ENCODE results near the gene KLK13.
A peak's percentile ranks its signal among the peaks of the same experiment; 100 is the strongest.

Gene KLK13, protein sequence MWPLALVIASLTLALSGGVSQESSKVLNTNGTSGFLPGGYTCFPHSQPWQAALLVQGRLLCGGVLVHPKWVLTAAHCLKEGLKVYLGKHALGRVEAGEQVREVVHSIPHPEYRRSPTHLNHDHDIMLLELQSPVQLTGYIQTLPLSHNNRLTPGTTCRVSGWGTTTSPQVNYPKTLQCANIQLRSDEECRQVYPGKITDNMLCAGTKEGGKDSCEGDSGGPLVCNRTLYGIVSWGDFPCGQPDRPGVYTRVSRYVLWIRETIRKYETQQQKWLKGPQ

DNA sequence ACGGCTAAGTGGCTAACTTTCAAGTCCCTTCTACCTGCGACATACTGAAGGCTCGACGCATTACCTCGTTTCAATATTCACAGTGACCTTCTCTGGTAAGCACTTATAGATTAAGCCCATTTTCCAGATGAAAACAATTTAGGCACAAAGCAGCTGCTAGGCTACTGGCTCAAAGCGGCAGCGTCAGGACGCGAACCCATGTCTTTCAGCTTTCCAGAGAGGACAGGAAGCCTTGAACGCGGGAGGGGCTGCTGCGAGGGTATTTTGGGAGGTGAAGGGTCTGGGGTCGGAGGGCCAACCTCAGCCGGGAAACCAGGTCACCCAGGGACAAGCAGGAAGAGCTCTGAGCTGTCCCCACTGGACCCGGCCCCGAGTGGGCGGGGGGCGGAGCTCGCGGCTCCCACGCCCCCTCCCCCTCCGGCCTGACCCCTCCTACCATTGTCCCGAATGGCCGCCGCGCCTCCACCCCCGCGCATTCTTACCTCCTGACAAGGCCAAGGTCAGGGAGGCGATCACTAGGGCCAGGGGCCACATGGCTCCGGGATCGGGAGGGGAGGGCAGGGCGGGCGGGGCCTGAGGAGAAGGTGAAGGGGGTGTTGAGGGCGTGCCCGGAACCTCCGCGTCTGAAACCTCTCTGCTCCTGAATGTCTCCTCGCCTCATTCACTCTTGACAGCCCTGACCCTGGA, at the start of gene KLK13:
TSS of gene KLK13 (minus strand) at position 559 of the 687 bp plus-strand sequence. CDS start at position 534, 25 bp downstream.
- DNase-seq, result no peak

DNA sequence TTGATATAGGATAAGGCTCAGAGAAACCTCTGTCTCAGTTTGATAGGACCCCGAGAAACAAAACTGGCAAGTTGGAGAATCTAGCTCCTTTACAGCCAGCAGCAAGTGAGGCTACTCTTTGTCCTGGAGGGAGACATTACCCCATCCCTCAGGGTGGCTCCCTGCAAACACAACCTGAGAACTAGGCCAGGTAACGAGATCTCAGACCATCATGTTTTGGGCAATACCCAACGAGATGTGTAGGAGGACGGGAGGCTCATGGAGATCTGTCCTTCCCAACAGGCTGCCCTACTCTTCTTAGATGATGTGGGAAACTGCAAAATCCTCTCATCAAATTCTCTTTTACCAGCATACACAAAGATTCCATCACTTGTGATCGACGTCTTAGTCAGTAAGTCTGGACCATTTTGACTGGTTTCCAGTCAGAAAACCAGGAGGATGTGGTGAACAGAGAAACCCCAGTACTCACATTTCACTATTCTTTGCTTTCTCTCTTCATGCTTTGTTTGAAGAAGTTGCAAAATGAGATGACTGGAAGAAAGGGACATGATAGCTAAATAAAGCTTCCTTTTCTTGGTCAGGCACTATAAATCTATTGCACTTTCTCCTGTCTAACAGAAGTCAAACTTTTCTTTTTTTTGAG, 49.3 kb upstream of the KLK13 start:
- no peak for DNase-seq

DNA sequence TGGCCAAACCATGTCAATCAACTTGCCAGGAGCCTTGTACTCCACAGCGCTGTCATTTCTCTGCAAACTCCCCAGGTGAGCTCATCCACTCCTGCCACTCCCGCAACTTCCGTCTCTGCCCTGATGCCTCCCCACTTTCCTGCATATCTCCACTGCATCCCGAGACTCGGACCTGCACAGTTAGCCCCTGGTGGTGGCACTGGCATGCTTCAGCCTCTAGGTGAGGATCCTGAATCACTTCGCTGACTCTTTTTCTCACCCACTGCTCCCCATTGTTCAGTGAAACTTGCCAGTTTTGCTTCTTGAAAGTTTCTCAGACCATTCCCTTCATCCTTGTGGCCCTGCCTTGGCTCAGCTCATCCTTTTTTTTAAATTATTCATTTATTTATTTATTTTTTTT, 46.7 kb upstream of the KLK13 start:
- DNase-seq, result no peak

DNA sequence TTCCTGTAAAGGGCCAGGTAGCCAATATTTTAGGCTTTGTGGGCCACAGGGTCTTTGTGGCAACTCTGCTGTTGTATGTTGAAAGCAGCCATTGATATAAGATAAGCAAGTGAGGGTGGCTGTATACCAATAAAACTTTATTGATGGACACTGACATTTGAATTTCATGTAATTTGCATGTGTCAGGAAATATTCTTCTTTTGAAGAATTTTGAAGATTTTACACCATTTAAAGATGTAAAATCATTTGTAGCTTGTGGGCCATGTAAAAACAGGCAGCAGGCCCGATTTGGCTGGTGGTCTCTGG, 45.7 kb upstream of the KLK13 start:
- DNase-seq, result no peak

DNA sequence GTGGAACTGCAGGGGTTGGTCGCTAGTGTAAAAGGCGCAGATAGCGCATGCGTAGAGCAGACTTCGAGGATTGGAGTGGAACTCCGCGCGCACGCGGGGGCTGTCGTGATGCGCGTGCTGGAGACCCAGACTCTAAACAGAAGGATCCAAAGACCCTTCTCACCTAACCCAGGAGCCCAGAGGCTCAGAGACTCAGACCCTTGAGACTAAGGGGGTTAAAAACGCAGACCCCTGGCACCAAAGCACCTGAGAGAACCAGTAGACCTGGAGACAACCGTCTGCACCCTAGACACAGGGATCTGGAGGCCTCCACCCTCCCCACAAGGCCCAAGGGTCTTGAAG, 43.9 kb upstream of the KLK13 start:
- no peak for DNase-seq

DNA sequence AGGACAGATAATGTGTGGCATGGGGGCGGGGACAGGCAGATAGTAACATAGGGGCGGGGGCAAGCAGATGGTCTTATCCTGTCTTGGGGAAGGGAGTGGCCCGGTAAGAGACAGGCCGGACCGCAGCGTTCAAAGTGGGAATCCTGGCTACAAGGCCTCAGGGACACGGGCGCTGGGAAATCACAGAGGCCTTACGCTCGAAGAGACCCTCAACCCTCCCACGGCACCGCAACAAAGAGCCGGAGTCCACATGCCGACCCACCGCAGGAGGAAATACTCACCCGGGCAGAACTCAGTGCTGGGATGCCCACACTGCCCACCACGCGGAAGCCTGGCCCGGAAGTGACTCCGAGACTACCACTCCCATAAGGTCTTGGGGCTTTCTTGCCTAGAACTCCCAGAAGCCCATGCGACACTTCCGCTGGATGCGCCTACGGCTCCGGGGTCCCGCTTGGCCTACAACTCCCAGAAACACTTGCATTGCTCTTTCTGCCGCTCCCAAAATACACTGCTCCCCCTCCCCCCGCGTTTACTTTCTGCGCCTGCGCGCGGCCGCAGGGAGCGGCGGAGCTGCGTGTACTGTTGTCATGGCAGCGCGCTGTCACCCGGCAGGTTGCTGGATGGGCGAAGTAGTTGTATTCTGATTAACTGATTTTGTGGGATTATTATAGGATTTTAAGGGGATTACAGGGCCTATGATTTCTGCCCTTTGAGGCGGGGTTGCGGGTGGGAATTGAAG, 43.3 kb upstream of the KLK13 start, which contains the start of gene CTU1:
TSS of gene CTU1 (minus strand) at position 344 of the 739 bp plus-strand sequence. CDS start 3,840 bp downstream, outside the sequence.
- peak; percentile 87 to 96 for DNase-seq

DNA sequence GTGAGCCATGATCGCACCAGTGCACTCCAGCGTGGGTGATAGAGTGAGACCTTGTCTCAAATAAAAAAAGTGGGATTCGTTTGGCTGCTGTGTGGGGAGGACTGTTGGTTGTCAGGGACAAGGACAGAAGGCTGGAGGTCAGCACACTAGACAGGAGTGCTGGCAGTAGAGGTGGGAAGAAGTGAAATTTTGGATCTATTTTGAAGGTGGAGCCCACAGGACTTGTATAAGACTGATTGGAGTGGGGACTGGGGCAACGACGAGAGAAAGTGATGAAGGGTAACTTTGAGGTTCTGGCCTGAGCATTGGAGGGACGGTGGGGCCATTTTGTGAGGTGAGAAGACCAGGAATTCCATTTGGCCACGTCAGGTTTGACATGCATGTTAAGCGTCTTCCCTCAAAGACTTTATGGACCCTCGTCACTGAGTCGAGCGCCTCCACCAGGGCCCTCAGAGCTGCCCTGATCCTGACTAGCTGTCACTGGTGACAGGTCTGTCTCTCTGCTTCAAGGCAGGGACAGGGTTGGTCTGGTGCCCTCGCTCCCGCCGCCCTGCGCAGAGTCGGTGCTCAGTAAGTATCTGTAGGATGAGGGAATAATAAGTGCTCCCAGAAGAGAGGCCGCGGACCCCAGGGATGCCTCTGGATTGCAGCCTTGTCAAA, 42.6 kb upstream of the KLK13 start:
- no peak for DNase-seq

DNA sequence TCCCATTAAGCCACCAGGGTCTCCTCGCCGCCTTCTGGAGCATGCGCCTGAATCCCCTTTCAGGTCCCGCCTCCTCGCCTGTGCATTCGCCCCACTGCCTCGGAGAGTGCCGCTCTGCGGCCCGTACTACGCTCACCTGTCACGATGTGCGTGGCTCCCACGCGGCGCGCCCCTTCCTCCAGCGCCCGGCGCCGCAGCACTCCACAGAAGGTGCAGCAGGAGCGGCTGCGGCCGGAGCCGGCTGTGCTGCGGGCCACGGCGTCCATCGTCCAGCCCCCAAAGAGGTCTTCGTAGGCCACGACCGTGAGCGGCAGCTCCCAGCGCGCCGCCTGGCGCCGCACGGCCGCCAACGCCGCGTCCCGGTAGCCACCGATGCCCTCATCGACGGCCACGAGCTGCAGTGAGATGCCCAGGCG, 39.0 kb upstream of the KLK13 start:
- no peak for DNase-seq

DNA sequence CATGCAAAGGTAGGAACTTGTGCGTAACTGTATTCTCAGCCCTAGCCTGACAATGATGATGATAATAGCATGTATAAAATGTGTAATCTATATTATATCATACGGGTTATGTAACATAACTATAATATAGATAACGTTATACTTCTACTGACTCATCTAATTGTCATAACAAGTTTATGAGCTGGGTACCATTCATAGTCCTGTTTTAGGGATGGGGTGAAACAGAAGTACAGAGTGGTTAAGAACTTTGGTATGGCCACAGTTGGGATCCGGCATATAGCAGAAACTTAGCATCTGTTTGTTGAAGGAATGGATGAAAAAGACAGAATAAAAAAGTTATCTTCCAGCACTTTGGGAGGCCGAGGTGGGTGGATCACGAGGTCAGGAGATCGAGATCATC, 38.1 kb upstream of the KLK13 start:
- DNase-seq, result no peak

DNA sequence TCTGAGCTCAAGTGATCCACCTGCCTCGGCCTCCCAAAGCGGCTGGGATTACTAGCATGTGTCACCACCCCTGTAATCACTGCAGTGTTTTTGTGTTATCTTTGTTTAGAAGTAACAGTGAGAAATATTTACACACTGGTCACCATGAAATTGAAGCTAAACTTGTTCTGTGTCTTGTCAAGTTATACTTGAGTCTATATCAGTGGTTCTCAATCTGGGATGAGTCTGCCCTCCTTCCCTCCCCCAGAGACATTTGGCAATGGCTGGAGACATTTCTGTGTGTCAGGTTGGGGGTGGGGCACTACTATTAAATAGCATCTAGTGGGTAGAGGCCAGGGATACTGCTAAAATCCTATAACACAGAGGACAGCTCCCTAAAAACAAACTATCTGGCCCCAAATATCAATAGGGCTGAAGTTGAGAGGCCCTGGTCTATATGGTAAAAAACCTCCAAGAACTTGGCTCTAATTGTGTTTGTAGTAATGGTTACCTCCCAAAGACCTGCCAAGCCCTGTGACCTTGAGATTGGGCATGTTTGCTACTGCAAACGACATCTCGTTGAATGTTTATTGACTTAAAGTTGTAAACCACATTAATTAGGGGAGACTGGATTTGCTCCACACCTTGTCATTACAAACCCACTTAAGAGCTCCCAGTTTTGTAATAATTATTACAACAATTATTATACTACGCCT, 36.4 kb upstream of the KLK13 start:
- DNase-seq, result no peak

DNA sequence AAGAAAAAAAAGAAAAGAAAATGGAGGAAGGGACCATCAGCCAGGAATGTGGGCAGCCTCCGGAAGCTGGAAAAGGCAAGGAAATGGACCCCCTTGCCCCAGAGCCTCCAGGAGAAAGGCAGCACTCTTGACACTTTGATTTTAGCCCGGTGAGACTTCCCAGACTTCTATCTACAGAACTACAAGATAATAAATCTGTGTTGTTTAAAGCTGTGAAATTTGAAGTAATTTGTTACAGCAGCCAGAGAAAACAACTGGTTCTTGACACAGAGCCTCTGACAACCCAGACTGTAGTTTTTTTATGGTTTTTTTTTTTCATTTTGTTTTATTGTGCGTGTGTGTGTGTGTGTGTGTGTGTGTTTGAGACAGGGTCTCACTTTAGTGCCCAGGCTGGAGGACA, 35.7 kb upstream of the KLK13 start:
- DNase-seq, result no peak

DNA sequence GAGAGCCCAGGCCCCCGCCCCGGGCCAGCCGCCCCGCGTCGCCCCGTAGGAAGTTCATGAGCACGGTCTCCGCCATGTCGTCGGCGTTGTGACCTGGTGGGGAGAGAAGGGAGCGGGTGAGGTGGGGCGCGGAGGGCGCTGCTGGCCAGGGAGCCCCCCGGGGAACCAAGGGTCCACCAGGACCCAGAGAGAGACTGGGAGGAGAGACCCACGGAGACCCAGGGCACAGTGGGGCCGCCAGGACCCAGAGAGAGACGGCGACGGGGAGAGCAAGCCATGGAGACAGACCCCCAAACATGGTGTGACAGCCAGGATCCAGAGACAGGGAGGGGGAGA, 34.1 kb upstream of the KLK13 start:
- DNase-seq, result no peak

DNA sequence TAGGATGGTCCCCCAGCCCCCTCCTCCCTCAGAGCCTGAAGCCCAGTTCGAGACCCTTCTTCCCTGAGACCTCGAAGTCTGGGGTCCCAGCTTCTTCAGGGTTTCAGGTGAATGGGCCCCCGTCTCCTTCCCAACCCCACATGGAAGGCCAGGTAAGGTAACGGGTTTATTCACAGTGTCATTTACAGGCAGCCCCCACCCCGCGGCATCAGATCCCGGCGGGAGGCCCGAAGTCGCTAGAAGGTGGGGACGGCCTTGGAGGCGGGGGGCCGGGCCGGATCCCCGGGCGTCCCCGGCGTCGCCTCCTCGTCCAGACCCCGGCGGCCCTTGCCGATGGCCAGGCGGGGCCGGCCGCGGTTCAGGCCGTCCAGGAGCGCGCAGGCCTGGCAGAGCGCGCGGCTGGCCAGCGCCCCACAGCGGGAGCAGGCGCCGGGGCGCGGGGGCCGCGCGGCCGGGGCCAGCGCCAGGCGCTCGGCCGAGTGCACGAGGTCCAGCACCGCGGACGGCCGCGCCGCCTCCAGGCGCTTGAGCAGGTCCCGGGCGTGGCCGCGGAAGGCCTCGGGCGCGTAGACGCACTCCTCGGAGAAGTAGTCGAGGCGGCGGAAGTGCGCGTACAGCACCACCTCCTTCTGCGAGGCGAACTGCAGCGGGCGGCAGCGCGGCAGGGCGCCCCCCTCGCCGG, 33.6 kb upstream of the KLK13 start:
- no peak for DNase-seq

DNA sequence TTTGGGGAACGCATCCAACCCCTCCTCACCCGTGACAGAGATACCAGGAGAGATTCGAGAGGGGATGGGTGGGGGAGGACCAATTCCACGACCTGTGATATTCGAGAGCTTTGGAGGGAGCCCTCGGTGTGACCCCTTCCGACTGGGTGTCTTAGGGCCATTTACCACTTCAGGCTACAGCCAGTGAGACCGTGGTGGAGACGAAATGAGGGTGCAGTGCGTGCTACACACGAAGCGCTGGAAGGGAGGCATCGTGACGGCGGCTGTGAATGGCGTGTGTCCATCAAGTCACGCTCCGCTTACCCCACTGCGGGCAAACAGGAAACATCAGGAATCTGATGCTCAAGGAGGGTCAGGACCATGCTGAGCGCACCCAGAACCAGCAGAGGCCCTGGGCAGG, 32.9 kb upstream of the KLK13 start:
- DNase-seq, result no peak

DNA sequence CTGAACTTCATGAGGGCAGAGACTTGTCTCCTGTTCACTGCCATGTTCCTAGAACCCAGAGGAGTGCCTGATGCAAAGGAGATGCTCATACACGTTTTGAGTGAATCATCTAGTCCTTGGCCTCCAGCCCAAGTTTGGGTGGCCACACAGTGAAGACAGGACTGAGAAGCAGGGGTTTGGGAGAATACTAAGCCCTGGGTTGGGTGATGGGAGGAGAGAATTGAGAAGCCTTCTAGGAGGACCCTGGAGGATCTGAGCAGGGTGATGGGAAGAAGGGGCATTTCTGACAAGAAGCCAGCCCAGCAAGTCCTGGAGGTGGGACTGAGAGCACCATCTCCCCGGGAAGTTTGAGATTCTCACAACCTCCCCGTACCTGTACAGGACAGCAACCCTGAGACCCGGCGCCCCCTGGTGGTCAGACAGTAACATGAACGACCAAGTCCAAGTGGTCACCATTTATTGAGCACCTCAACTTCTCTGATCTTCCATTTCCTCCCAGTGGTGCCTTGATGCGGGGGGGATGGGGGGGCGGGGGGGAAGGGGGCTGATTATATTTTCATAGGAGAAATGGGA, 32.4 kb upstream of the KLK13 start:
- DNase-seq, result peak in 1 of 2 experiments; percentile 42

DNA sequence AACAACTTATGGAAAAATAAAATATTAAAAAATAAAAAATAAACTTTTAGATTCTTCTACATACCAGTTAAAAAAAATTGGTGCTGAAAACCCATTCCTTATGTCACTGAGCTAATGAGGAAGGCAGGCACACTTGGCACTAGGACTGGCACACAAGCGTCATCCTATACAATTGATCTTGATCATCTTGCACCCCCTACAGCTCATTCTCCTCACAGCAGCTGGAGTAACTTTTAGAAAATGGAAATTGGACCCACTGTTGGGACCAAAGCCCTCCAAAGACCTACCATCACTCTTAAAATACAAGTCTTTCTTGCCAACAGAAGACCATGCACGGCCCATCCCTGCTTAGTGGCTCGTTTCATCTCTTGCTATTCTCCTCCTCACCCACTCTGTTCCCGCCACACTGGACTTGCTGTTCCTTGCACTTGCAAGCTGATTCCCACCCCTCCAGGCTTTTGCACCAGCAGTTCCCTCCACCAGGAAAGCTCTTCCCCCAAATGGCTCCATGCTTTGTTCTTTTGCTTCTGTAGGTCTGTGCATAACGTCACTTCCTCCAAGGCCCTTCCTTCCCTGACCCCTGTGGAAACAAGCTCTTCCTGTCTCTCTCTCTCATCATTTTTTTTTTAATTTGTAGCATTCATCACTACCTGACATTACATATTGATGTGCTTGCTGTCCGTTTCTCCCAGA, 31.7 kb upstream of the KLK13 start:
- no peak for DNase-seq

DNA sequence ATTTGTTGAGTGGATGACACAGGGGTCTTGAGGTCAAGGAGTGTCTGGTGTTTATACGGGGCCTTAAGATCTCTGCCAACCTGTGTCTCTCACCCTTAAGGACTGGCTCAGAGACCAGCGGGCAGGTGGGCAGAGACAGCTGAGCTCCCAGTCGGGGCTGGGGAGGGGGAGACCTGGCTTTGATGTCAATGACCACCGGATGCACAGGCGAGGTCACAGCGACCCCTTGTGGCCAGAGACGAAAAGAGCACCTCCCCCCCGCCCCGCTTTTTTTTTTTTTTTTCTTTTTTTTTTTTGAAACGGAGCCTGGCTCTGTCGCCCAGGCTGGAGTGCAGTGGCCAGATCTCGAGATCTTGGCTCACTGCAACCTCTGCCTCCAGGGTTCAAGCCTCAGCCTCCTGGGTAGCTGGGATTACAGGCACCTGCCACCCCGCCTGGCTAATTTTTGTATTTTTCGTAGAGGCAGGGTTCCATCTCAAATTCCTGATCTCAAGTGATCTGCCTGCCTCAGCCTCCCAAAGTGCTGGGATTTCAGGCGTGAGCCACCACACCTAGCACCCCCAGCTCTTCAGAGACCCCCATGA, 29.9 kb upstream of the KLK13 start:
- no peak for DNase-seq

DNA sequence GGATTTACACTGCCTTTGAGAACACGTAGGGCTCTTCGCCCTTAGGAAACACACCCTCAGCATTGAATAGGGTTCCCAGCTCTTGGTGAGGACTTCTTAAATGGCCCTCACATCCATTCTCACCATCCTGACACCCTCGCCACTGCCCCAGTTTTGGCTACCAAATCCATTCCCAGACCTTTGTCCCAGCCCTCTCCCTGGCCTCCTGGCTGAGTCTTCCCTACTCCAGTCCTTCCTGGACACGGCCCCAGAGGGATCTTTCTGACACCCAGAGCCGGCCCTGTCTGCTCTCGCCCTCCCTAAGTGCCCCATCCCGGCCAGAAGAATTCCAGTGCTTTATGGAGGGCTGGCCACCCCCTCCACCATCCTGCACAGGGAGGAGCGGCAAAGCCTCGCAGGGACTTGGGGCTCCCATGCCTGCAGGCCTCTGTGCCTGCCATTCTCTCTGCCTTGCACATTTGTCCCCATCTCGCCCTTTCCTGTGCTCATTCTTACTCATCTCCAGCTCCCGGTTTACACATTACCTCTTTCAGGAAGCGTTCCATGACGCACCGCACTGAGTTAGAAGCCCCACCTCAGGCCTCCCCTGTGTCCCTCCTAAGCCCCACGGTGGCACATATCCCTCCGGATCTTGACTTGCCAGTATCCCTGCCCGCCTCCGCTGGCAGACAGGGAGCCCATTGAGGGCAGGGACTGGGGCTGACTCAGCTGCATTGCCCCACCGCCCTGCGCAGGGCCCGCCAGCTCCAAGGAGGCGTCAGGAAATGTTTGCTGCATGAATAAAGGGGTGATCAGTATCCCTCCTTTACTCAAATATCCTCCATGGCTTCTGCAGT, 28.8 kb upstream of the KLK13 start:
- DNase-seq, result no peak

DNA sequence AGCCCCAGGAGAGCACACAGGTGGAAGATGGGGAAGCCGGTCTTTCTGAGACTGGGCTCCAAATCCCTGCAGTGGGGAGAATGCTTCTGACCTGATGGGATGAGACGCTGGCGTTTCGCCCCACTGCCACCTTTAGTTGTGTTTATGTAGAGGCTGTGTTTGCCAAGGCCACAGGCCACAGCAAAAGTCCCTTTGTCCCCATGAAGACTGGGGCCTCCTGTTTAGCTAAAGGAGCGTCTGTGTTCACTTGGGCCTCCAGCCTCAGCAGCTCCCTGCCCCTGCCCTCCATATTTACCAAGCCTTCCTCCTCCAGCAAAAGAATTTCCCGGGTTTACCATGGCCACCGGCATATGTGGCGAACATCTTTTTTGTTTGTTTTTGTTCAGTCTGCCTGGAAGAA, 28.2 kb upstream of the KLK13 start:
- DNase-seq, result no peak

All from SW 1271 (cell line).